Glomerular visceral epithelial cell (primary cell): Measurements from ENCODE around the gene MAP2K3.
A peak's percentile ranks its signal among the peaks of the same experiment; 100 is the strongest.

ENCODE experiments used
- DNase-seq: peaks from one replicate; pipeline ENCODE4 v3.0.0-alpha.2; 2016; ENCODE audit errors: extremely low spot score

The MAP2K3 gene

GRCh38 chr17:21252796-21253645, 31.5 kb upstream of the MAP2K3 start, which contains the start of gene NATD1:
NATD1 (minus strand) TSS chr17:21253410; CDS start chr17:21253264, 146 bp downstream.
- peak; percentile 77 for DNase-seq

GRCh38 chr17:21253646-21254441, 30.7 kb upstream of the MAP2K3 start:
- no peak for DNase-seq

GRCh38 chr17:21258593-21258992, 25.9 kb upstream of the MAP2K3 start:
- no peak for DNase-seq

DNA sequence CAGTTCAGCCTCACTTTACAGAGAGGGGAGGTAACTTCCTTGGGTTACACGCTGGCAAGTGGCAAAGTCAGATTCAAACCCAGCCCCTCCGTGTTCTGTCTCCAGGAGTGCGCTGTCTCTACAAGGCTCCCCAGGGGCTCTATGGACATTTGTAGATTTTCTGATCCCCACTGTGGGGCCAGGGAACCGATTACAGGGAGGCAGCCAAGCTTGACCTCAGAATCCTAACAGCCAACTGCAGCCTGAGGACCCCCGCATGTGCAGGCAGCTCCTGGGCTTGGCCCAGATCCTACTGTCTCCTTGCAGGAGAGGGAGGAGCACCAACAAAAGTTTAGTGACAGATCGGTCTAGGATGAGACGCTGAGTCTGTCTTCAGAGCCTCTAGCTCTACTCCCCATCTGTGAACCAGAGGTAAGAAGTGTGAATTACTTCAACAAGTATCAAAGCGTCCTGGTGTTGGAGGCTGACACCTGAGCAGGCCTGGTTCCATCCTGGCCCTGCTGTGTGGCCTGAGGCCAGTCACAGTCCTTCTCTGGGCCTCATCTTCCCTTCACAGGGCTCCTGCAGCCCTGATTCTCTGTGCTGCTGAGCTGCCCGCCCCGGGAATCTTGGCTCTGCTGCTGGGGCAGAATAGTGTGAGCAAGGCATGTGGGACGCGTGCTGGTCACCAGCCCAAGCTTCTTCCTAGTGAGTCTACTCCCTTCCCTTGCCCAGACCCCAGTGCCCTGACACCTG, 22.1 kb upstream of the MAP2K3 start:
- no peak for DNase-seq

GRCh38 chr17:21263376-21263775, 21.1 kb upstream of the MAP2K3 start:
- DNase-seq = peak; percentile 45

DNA sequence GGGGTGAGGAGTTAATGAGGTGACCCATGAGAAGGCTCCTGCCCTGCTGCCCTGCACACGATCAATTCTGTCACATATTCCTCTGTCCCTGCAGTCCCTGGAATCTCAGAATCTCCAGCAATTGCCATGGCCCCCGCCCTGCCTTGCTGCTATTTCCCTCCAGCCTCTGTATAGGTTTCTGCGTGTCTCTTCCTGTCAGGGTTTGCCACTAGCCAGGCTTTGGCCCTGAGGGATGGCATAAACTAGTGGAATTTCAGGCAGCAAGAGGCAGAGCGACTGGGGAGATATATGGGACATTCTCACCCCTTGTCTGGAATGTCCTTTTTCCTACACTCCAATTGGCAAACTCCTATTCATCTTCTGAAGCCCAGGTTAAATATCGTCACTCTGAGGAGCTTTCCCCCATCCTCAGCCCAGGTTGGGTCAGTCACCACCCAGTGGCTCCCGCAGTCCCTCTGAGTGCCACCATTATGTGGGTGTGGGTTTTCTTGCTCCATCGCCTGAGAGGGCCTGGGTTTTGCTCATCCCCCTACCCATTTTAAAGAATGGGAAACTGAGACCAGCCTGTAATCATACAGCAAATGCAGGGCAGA, 15.8 kb upstream of the MAP2K3 start:
- DNase-seq = no peak

- DNase-seq = no peak
Measured at GRCh38 chr17:21269394-21269793, 15.1 kb upstream of the MAP2K3 start.

- DNase-seq = no peak
Measured at GRCh38 chr17:21271454-21272183, 12.9 kb upstream of the MAP2K3 start.

GRCh38 chr17:21272250-21272649, 12.3 kb upstream of the MAP2K3 start:
- no peak for DNase-seq

DNA sequence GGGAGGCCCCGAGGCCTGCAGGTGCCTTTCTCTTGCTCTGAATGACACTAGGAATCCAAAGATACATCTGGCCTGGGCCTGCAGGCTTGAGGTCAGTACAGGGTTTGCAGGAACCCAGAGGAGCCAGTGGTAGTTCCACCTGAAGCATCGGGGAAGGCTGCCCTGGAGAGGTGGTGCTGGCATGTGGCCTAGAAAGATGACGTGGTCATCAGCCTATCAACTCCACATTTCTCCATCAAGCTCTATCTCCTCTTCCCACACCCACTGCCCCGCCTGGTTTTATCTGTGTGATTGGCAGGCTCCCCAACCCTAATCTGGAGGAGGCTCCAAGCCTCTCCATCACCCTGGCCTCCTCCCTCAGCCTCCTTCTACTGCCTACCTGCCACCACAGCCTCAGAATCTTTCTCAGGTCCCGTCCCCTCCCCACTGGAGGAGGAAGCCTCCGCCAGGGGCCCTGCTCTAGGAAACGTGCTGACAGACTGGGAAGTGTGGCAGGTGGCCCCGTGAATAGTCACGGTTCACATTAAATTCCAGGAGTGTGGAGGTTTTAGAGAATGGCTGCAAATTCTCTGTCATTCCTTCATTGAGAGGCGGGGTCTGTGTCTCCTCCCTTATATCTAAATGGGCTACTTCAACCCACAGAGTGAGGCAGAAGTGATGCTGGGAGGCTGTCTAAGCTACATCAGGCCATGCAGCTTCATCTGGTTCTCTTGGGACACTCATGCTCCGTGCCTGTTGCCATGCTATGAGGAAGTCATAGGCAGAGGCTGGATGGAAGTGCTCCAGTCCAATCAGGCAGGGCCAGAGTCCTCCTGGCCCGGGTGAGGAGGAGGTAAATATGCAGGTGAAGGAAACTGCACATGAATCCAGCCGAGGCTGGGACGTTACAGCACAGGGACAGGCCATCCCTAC, 11.4 kb upstream of the MAP2K3 start:
- no peak for DNase-seq

DNA sequence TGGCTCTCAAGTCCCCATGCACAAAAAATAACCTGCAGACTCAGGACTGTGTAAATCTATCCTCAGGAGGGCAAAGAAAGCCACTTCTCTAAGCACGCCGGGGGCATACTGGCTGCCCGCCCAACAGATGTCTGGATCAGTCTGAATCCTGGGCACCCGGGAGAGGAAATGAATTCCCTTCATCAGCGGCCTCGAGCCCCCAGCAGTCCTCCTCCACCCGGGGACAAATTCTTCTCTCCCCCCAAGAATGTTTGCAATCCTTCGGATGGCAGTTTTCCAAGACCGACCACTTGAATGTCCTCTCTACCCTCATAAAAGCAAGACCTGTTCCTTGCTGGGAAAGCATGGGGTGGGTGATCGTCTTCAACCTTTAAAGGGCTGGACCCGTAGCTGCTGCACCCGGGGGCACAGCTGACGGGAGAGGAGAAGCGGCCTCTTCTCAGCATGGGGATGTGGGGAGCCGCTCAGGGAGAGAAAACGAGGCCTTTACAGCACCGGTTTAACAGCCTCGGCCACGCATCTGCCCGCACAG, 9.4 kb upstream of the MAP2K3 start:
- no peak for DNase-seq

DNA sequence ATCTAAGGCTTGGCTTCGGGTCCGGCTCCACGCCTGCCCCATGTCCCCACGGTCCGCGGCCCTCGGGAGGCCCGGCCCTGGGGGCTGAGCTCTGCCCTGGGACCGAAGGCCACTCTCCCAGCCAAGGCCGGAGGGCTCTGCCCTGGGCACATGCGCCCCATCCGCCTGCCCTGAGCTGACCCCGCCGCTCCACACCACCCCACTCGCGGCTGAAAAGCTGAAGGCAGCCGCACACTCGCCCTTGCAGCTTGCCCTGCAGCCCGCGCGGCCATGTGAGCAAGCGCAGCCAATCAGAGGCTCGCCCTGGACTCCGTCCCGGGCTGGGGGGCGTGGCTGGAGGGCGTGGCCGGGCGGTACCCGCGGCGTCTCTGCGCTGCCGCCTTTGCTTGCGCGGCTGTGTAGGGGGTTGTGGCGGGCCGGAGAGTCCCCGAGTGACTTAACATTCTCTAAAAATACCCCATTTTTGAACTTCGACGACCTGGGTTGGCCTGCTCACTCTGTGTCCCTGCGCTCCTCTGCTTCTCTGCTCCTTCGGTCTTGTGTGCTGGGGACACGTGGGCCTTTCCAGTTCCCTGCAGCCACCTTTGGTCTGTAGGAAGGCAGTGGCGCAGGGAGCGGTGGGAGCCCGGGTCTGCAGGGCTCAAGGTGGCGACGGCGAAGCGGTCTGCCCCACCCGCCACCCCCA, 8.8 kb upstream of the MAP2K3 start:
- peak; percentile 83 for DNase-seq

GRCh38 chr17:21276264-21276588, 8.3 kb upstream of the MAP2K3 start:
- no peak for DNase-seq

DNA sequence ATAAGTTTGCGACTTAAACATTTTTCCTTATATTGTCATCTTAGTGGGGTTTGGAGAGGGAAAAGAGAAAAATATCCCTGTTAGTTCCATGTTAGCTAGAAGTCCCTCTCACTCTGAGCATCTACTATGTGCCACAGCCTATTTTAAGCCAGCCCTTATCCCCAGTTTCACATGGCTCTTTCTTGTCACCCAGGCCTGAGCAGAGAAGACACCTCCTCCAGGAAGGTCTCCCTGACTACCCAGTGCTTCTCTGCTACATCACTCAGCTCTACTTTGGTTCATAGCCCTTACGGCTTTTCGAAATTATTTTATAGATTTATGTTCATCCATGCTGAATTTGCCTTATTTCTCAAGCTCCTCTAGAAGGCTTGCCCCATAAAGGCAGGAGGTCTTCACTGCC, 7.2 kb upstream of the MAP2K3 start:
- DNase-seq = no peak

- DNase-seq = no peak
Measured at GRCh38 chr17:21278450-21279197, 5.9 kb upstream of the MAP2K3 start.

GRCh38 chr17:21279198-21279535, 5.3 kb upstream of the MAP2K3 start:
- no peak for DNase-seq

GRCh38 chr17:21279582-21279981, 4.9 kb upstream of the MAP2K3 start:
- DNase-seq = no peak

GRCh38 chr17:21280081-21280518, 4.4 kb upstream of the MAP2K3 start:
- DNase-seq = peak; percentile 82

GRCh38 chr17:21282231-21282630, 2.3 kb upstream of the MAP2K3 start:
- DNase-seq = peak; percentile 89
